ENCODE results near the gene ZNF618. TPM values are rescaled to one million over a fixed set of nuclear protein-coding genes. Genes with fewer than 3 reads are reported as not detected.

ZNF618 gene
- total RNA-seq, 1 experiment from 2014 or later = 22.0 TPM

- TF ChIP-seq E2F1 (CRISPR knock-in tag; IDR thresholded peaks at IDR 0.05) (no peak), TEAD4 (CRISPR knock-in tag; IDR thresholded peaks at IDR 0.05) (no peak), ZNF425 (CRISPR knock-in tag; conservative IDR thresholded peaks at IDR 0.05) (no peak), NR1H2 (CRISPR knock-in tag; IDR thresholded peaks at IDR 0.05) (no peak), ZNF138 (CRISPR knock-in tag; conservative IDR thresholded peaks at IDR 0.05) (no peak), ZNF232 (CRISPR knock-in tag; IDR thresholded peaks at IDR 0.05) (no peak), HMGA2 (CRISPR knock-in tag; IDR thresholded peaks at IDR 0.05) (no peak), NR2C2 (CRISPR knock-in tag; IDR thresholded peaks at IDR 0.05) (no peak), ATF1 (CRISPR knock-in tag; IDR thresholded peaks at IDR 0.05) (no peak), GTF2I (CRISPR knock-in tag; conservative IDR thresholded peaks at IDR 0.05) (no peak), E2F5 (CRISPR knock-in tag; IDR thresholded peaks at IDR 0.05) (no peak)
Observed at GRCh38 chr9:114060711-114061110, 184.6 kb downstream of the ZNF618 start (continued).

- no peak overlapping the region for H3K4me3 Mint-ChIP-seq
- H3K9me3 Mint-ChIP-seq = no peaks in the 10 kb centered on the region
- ATAC-seq (no peak), DNase-seq (ENCODE audit: low spot score) (no peak)
- TF ChIP-seq ESRRA (CRISPR knock-in tag; IDR thresholded peaks at IDR 0.05; ENCODE audit: borderline replicate concordance) (no peak), ATF6 (CRISPR knock-in tag; IDR thresholded peaks at IDR 0.05) (no peak), ZMAT4 (CRISPR knock-in tag; IDR thresholded peaks at IDR 0.05) (no peak), ELF4 (CRISPR knock-in tag; IDR thresholded peaks at IDR 0.05; ENCODE audit: low read depth) (no peak), TEAD1 (CRISPR knock-in tag; IDR thresholded peaks at IDR 0.05) (no peak), RELA (CRISPR knock-in tag; IDR thresholded peaks at IDR 0.05; ENCODE audit: borderline replicate concordance) (no peak), ZNF263 (CRISPR knock-in tag; IDR thresholded peaks at IDR 0.05; ENCODE audit: low read depth) (no peak), GTF2I (CRISPR knock-in tag; conservative IDR thresholded peaks at IDR 0.05) (no peak), ZNF281 (CRISPR knock-in tag; IDR thresholded peaks at IDR 0.05) (no peak), CDX4 (CRISPR knock-in tag; IDR thresholded peaks at IDR 0.05; ENCODE audit: borderline replicate concordance) (no peak), HMGA2 (CRISPR knock-in tag; IDR thresholded peaks at IDR 0.05) (no peak), ETV6 (CRISPR knock-in tag; IDR thresholded peaks at IDR 0.05) (no peak), FOXK1 (CRISPR knock-in tag; IDR thresholded peaks at IDR 0.05) (no peak), OVOL2 (CRISPR knock-in tag; IDR thresholded peaks at IDR 0.05; ENCODE audit: borderline replicate concordance) (no peak), ZSCAN18 (CRISPR knock-in tag; IDR thresholded peaks at IDR 0.05) (no peak)
- H3K4me1 Mint-ChIP-seq = no peaks in the 10 kb centered on the region
- H3K27ac Mint-ChIP-seq = no peak overlapping the region
- H3K27me3 Mint-ChIP-seq (ENCODE audit: low read depth) = no peaks in the 10 kb centered on the region; the same call in 1 of the 2 replicates
- ChIA-PET POLR2A (no interaction called here), CTCF (no interaction called here)
- no peaks in the 10 kb centered on the region for H3K36me3 Mint-ChIP-seq
Observed at GRCh38 chr9:114061292-114061691, 185.2 kb downstream of the ZNF618 start.
